Measurements from ENCODE around the gene CCDC102A.

CCDC102A gene

GRCh38 chr16:57476546-57477410 lies 59.6 kb downstream of the CCDC102A start:
- no peak overlapping the region for H3K4me3 ChIP-seq (ENCODE audit: low read depth, low read length)
- peak; percentile 29 for DNase-seq (ENCODE audit: low read depth)
- TF ChIP-seq MYC (IDR thresholded peaks at IDR 0.05; ENCODE audit: low read depth, low read length): no peak
- no peak for TF ChIP-seq POLR2A (IDR thresholded peaks at IDR 0.05; ENCODE audit: extremely low read depth, insufficient read length)
- TF ChIP-seq, protein P1, sequence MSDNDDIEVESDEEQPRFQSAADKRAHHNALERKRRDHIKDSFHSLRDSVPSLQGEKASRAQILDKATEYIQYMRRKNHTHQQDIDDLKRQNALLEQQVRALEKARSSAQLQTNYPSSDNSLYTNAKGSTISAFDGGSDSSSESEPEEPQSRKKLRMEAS (IDR thresholded peaks at IDR 0.05; ENCODE audit: low read depth, low read length): no peak
- no peak for TF ChIP-seq CTCF (IDR thresholded peaks at IDR 0.05; ENCODE audit: low read depth, low read length)

GRCh38 chr16:57475711-57476339 lies 60.5 kb downstream of the CCDC102A start:
- H3K4me3 ChIP-seq (ENCODE audit: low read depth, low read length): no peak overlapping the region
- DNase-seq (ENCODE audit: low read depth): peak; percentile 90
- no peak for TF ChIP-seq POLR2A (IDR thresholded peaks at IDR 0.05; ENCODE audit: extremely low read depth, insufficient read length)
- TF ChIP-seq MYC (IDR thresholded peaks at IDR 0.05; ENCODE audit: low read depth, low read length): 0 out of 2 replicates have a peak, but pooled peaks have one; percentile 22
- peak; percentile 51 for TF ChIP-seq CTCF (IDR thresholded peaks at IDR 0.05; ENCODE audit: low read depth, low read length)
- TF ChIP-seq, protein P1 (IDR thresholded peaks at IDR 0.05; ENCODE audit: low read depth, low read length): peak; percentile 63

- H3K4me3 ChIP-seq (ENCODE audit: low read depth, low read length): no peak overlapping the region
- DNase-seq (ENCODE audit: low read depth): no peak
Measured at GRCh38 chr16:57474671-57475661, 61.4 kb downstream of the CCDC102A start.

DNA sequence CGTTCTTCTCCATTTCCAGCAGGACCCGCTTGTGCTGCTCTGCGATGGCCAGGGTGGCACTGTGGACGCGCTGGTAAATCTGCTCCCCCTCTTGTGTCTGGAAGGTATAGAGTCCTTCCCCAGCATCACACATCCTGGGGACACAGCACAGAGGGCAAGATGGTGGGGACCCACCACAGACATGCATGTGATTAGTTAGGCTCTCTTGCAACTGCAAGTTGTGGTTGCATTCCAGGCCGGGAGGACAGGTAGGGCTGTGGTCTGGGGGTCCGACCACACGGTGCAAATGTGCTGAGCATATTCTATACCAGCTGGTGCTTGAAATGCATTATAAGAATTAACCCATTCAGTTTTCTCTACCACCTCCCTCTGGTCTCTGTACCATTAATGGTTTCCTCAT lies 62.5 kb downstream of the CCDC102A start:
- no peak overlapping the region for H3K4me3 ChIP-seq (ENCODE audit: low read depth, low read length)
- no peak for DNase-seq (ENCODE audit: low read depth)
- TF ChIP-seq MYC (IDR thresholded peaks at IDR 0.05; ENCODE audit: low read depth, low read length) (no peak), POLR2A (IDR thresholded peaks at IDR 0.05; ENCODE audit: extremely low read depth, insufficient read length) (no peak), CTCF (IDR thresholded peaks at IDR 0.05; ENCODE audit: low read depth, low read length) (no peak)
- TF ChIP-seq, protein P1 (IDR thresholded peaks at IDR 0.05; ENCODE audit: low read depth, low read length): no peak

More at GRCh38 chr16:57474671-57475661, 61.4 kb downstream of the CCDC102A start:
- TF ChIP-seq MYC (IDR thresholded peaks at IDR 0.05; ENCODE audit: low read depth, low read length): no peak
- TF ChIP-seq, protein P1 (IDR thresholded peaks at IDR 0.05; ENCODE audit: low read depth, low read length): no peak

GRCh38 chr16:57473176-57473840 lies 63.1 kb downstream of the CCDC102A start:
- H3K4me3 ChIP-seq (ENCODE audit: low read depth, low read length): no peak overlapping the region
- no peak for DNase-seq (ENCODE audit: low read depth)
- TF ChIP-seq MYC (IDR thresholded peaks at IDR 0.05; ENCODE audit: low read depth, low read length) (no peak), CTCF (IDR thresholded peaks at IDR 0.05; ENCODE audit: low read depth, low read length) (no peak), POLR2A (IDR thresholded peaks at IDR 0.05; ENCODE audit: extremely low read depth, insufficient read length) (no peak)
- TF ChIP-seq, protein P1 (IDR thresholded peaks at IDR 0.05; ENCODE audit: low read depth, low read length): no peak
